ENCODE measurements around the gene ARHGAP10.

DNA sequence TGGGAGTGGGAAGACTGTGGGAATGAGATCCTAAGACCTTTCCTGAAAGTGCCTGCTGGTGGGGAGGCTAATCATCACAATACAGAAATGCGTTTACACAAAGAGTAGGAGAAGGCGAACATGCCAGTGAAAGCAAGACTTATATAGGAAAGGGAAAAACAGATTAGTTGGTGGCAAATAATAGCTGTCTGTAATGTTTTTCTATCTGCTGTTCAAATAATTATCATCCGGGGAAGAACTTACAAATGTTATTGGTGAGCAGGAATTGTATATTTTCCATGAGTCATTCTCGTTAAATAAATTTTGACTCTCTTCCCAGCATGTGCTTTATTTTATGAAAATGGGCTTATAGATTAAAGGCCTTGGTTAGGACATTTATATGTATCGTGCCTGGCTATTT is 196.5 kb downstream of the ARHGAP10 start:
- TF ChIP-seq POLR2A (IDR thresholded peaks at IDR 0.05): no peak
- TF ChIP-seq, protein P1, sequence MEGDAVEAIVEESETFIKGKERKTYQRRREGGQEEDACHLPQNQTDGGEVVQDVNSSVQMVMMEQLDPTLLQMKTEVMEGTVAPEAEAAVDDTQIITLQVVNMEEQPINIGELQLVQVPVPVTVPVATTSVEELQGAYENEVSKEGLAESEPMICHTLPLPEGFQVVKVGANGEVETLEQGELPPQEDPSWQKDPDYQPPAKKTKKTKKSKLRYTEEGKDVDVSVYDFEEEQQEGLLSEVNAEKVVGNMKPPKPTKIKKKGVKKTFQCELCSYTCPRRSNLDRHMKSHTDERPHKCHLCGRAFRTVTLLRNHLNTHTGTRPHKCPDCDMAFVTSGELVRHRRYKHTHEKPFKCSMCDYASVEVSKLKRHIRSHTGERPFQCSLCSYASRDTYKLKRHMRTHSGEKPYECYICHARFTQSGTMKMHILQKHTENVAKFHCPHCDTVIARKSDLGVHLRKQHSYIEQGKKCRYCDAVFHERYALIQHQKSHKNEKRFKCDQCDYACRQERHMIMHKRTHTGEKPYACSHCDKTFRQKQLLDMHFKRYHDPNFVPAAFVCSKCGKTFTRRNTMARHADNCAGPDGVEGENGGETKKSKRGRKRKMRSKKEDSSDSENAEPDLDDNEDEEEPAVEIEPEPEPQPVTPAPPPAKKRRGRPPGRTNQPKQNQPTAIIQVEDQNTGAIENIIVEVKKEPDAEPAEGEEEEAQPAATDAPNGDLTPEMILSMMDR (IDR thresholded peaks at IDR 0.05): no peak
